Spleen (tissue), 7 donors: ENCODE results near the gene CACNA1C.

ENCODE experiments used
- CTCF ChIP-seq, 11 experiments: fragments of 200-600 bp in 7 of 11; fragments of 450-650 bp in 4 of 11; sonication (generic) in 4 of 11; IDR thresholded peaks in 8 of 11; conservative IDR thresholded peaks in 3 of 11; 1 replicate in 7 of 11; 2 replicates in 4 of 11; pipeline versions ENCODE4 v1.4.0 to v1.8.0; 2016 to 2021; ENCODE audit warnings: antibody characterized with exemption in 11 of 11, inconsistent platforms in 4 of 11, mild to moderate bottlenecking in 1 of 11
- POLR2A ChIP-seq, 3 donors: fragments of 450-650 bp; IDR thresholded peaks; one replicate each; pipeline ENCODE4 v1.5.1; 2017; ENCODE audit warnings: antibody characterized with exemption in 3 of 3, mild to moderate bottlenecking in 1 of 3
- donor health status: DM: no; HTN: no; CAD: no; lungs with moderate emphysema.
- donor health status: DM: no; HTN: no; CAD: no.
- donor health status: DM: no; HTN: no; CAD: no.

DNA sequence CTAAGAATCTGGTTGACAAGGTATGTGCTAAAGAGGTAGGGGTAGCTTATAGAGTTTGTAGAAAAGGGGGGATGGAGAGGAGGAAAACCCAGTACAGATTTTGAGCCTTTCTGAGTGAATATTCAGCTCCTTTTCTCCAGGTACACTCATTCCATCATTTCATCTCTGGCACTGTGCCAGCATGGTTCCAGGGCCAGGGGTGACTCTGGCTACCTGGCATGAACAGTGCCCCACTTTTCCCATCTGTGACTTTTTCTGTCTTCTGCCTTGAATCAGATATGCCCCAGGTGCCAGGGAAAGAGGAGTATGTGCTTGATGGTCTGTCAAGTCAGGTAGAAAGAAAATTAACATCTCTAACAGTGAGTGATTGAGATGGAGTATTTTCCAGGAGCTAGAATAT is 175.7 kb downstream of the CACNA1C start:
- TF ChIP-seq POLR2A (IDR thresholded peaks at IDR 0.05) (no peak), CTCF (IDR thresholded peaks at IDR 0.05 in 8 of 11, conservative IDR thresholded peaks at IDR 0.05 in 3 of 11) (no peak)
